ENCODE results near the gene CACNA1D. TPM values are rescaled to one million over a fixed set of nuclear protein-coding genes. Genes with fewer than 3 reads are reported as not detected.
A peak's percentile ranks its signal among the peaks of the same experiment; 100 is the strongest.

The CACNA1D gene
- total and polyA plus RNA-seq, 2 donors from 2014 or later, result 3.7 to 35.7 TPM

DNA sequence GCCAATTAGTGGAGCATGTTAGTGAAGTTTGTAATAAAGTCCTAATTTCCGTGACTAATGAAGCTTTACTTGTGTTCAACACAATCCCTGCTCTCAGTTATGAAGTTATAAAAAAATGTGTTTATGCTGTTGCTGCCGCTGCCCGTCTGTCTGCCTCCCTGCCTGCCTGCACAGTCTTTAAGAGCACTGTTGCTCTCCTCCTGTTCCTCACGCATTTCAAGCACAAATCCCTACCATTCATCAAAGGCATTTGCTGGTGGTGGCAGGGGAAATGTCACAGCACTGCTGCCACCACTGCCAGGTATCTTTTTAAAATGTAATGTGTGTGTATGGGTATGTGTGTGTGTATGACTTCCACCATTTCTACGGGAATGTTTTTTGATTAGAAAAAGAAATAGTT lies 58.8 kb downstream of the CACNA1D start:
- no peak for FAIRE-seq
- intact Hi-C loops (cut with DNase I), result no loop called here
- H3K9me3 ChIP-seq (ENCODE audit: control insufficient read depth in 2 of 3, insufficient read depth in 1 of 3, low read length in 3 of 3), result no peaks in the 10 kb centered on the region

DNA sequence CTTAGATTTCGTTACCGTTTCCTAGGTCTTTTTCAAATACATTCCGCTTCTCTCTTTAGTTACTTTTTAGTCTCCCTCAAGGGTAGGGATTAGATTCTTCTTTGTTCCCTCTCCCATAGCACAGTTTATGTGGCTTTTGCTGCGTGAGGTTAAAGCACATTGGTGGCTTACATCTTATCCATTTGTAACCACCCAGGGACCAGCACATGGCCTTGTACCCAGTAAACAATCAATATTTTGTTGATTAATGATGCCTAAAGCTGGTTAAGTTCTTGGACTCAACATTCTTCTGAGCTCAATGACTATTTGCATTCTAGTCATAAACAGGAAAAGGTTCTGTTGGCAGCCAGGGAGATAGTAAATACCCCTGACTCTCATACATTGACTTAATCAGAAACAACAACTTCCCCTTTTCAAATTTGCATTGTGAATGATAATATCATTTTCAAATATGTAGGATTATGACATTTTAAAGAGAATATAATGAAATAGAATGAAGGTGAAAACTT lies 60.2 kb downstream of the CACNA1D start:
- intact Hi-C loops (cut with DNase I), result no loop called here
- Histone ChIP-seq H3K4me1 (ENCODE audit: control insufficient read depth in 2 of 3, insufficient read depth in 2 of 3, low read depth in 1 of 3, low read length in 3 of 3) (peaks cover 0 to 20% (median 9%) of the 10 kb centered on the region in 3 donors), H3K4me3 (ENCODE audit: low read length in 3 of 3) (no peak overlapping the region), H3K36me3 (ENCODE audit: control insufficient read depth in 2 of 3, insufficient read depth in 3 of 3, low read length in 3 of 3) (no peaks in the 10 kb centered on the region), H3K27me3 (ENCODE audit: control insufficient read depth, insufficient read depth, low read length) (no peaks in the 10 kb centered on the region), H3K9ac (ENCODE audit: low read length in 3 of 3) (no peak overlapping the region), H3K9me3 (ENCODE audit: control insufficient read depth in 2 of 3, insufficient read depth in 1 of 3, low read length in 3 of 3) (no peaks in the 10 kb centered on the region), H3K27ac (ENCODE audit: low read depth in 2 of 2, low read length in 2 of 2) (no peak overlapping the region)
- TF ChIP-seq, protein P1, sequence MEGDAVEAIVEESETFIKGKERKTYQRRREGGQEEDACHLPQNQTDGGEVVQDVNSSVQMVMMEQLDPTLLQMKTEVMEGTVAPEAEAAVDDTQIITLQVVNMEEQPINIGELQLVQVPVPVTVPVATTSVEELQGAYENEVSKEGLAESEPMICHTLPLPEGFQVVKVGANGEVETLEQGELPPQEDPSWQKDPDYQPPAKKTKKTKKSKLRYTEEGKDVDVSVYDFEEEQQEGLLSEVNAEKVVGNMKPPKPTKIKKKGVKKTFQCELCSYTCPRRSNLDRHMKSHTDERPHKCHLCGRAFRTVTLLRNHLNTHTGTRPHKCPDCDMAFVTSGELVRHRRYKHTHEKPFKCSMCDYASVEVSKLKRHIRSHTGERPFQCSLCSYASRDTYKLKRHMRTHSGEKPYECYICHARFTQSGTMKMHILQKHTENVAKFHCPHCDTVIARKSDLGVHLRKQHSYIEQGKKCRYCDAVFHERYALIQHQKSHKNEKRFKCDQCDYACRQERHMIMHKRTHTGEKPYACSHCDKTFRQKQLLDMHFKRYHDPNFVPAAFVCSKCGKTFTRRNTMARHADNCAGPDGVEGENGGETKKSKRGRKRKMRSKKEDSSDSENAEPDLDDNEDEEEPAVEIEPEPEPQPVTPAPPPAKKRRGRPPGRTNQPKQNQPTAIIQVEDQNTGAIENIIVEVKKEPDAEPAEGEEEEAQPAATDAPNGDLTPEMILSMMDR (IDR thresholded peaks at IDR 0.05; ENCODE audit: borderline replicate concordance, extremely low read depth, insufficient read depth), result no peak
- FAIRE-seq, result no peak
- DNase-seq, result no peak

More for the DNA sequence above, 58.8 kb downstream of the CACNA1D start:
- H3K27ac ChIP-seq (ENCODE audit: low read depth in 2 of 2, low read length in 2 of 2), result peak overlapping the region in 1 of 2 donors; percentile 3
- no peak overlapping the region for H3K4me3 ChIP-seq (ENCODE audit: low read length in 3 of 3)
- TF ChIP-seq, protein P1 (IDR thresholded peaks at IDR 0.05; ENCODE audit: borderline replicate concordance, extremely low read depth, insufficient read depth), result no peak
- H3K36me3 ChIP-seq (ENCODE audit: control insufficient read depth in 2 of 3, insufficient read depth in 3 of 3, low read length in 3 of 3), result no peaks in the 10 kb centered on the region
- peaks cover 0 to 20% (median 9%) of the 10 kb centered on the region in 3 donors for H3K4me1 ChIP-seq (ENCODE audit: control insufficient read depth in 2 of 3, insufficient read depth in 2 of 3, low read depth in 1 of 3, low read length in 3 of 3)
- no peaks in the 10 kb centered on the region for H3K27me3 ChIP-seq (ENCODE audit: control insufficient read depth, insufficient read depth, low read length)
- peak in 1 of 5 donors; percentile 25 for DNase-seq
- H3K9ac ChIP-seq (ENCODE audit: low read length in 3 of 3), result no peak overlapping the region

DNA sequence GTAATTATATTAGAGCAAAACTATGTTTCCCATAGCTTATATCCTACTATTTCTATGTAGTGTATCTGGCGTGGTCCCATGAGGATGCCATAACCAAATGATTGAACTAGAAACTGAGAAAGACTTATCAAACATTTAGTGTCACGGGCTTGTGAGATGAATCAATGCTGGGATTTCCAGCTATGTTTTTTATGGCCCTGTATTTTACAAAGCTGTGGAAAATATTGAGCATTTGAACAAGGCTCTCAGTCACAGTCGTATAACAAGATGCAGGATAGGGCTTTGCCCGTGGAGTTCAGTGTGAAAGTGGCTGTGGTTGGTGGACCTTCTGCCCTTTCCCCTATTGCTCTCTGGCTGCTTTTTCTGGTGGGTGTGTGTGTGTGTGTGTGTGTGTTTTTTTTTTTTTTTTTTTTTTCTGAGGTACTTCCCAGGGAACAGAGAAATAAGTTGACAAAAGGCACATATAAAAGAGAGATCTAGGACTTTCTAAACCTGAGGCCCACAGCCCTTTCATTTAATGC lies 60.7 kb downstream of the CACNA1D start:
- H3K4me1 ChIP-seq (ENCODE audit: control insufficient read depth in 2 of 3, insufficient read depth in 2 of 3, low read depth in 1 of 3, low read length in 3 of 3), result peaks cover 0 to 16% (median 6%) of the 10 kb centered on the region in 3 donors
- no peaks in the 10 kb centered on the region for H3K36me3 ChIP-seq (ENCODE audit: control insufficient read depth in 2 of 3, insufficient read depth in 3 of 3, low read length in 3 of 3)
- DNase-seq, result no peak
- TF ChIP-seq, protein P1 (IDR thresholded peaks at IDR 0.05; ENCODE audit: borderline replicate concordance, extremely low read depth, insufficient read depth), result no peak
- no peak overlapping the region for H3K4me3 ChIP-seq (ENCODE audit: low read length in 3 of 3)
- FAIRE-seq, result no peak
- H3K27ac ChIP-seq (ENCODE audit: low read depth in 2 of 2, low read length in 2 of 2), result no peak overlapping the region
- intact Hi-C loops (cut with DNase I), result no loop called here
- no peak overlapping the region for H3K9ac ChIP-seq (ENCODE audit: low read length in 3 of 3)
- no peaks in the 10 kb centered on the region for H3K9me3 ChIP-seq (ENCODE audit: control insufficient read depth in 2 of 3, insufficient read depth in 1 of 3, low read length in 3 of 3)
- H3K27me3 ChIP-seq (ENCODE audit: control insufficient read depth, insufficient read depth, low read length), result no peaks in the 10 kb centered on the region

Measured in kidney (tissue), 14 donors.